HL-60 (cell line): ENCODE measurements around the gene EXOC2.

Source experiments
- DNase-seq, 2 experiments: peaks; one replicate each; pipeline ENCODE4 v3.0.0-alpha.2; 2010 to 2020; ENCODE audit warnings: low read depth in 1 of 2, low spot score in 1 of 2
- H3K27ac ChIP-seq: fragments of 250-450 bp; sonication (Bioruptor Pico); replicated peaks from 2 replicates; pipeline ENCODE4 v1.5.1; 2020; ENCODE audit warnings: mild to moderate bottlenecking, moderate library complexity
- H3K27me3 ChIP-seq: fragments of 250-450 bp; sonication (Bioruptor Pico); 2 replicates; pipeline ENCODE4 v1.5.1; 2021; ENCODE audit warnings: mild to moderate bottlenecking, moderate library complexity; ENCODE audit not compliant: insufficient read depth, poor library complexity, severe bottlenecking
- H3K4me3 ChIP-seq: replicated peaks from 2 replicates; pipeline ENCODE4 v1.5.1; 2011; ENCODE audit warnings: mild to moderate bottlenecking, control low read depth, low read length; ENCODE audit not compliant: insufficient read depth
- GABPA ChIP-seq: IDR thresholded peaks from 2 replicates; pipeline ENCODE4 v1.6.1; 2012; ENCODE audit warnings: low read depth
- POLR2AphosphoS5 ChIP-seq: IDR thresholded peaks from 2 replicates; pipeline ENCODE4 v1.6.1; 2012; ENCODE audit warnings: low read depth
- SPI1 ChIP-seq: IDR thresholded peaks from 2 replicates; pipeline ENCODE4 v1.6.1; 2012; ENCODE audit warnings: low read depth, mild to moderate bottlenecking, borderline replicate concordance
- TF ChIP-seq, protein P1 (sequence below): IDR thresholded peaks from 2 replicates; pipeline ENCODE4 v1.6.1; 2012; ENCODE audit warnings: low read depth; ENCODE audit not compliant: insufficient replicate concordance
- TF ChIP-seq, protein P2 (sequence below): IDR thresholded peaks from one replicate; pipeline ENCODE4 v1.5.1; 2011; ENCODE audit warnings: low read length, control low read depth, inconsistent platforms; ENCODE audit not compliant: insufficient read depth

The EXOC2 gene

DNA sequence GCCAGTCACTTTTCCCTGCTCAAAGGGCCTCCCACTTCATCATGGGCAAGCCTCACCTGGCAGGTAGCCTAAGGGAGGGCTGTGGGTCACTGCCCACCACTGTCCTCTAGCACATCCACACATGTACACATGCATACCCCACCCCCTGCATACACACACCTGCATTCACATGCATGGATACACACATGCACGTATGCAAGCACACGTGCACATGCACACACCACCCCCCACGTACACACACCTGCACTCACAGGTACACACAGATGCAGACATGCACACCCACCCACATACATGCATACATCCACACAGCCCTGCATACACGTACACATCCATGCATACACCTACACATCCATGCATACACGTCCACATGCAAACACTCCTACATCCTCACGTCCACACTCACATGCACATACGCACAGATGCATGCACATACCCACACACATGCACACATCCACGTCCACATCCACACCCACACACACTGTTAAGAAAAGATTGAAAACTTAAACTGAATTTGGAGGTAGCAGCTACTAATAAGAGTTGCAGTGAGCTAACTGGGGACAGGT, 14.0 kb upstream of the EXOC2 start:
- H3K4me3 ChIP-seq: no peak overlapping the region
- no peak for TF ChIP-seq SPI1
- TF ChIP-seq, protein P1, sequence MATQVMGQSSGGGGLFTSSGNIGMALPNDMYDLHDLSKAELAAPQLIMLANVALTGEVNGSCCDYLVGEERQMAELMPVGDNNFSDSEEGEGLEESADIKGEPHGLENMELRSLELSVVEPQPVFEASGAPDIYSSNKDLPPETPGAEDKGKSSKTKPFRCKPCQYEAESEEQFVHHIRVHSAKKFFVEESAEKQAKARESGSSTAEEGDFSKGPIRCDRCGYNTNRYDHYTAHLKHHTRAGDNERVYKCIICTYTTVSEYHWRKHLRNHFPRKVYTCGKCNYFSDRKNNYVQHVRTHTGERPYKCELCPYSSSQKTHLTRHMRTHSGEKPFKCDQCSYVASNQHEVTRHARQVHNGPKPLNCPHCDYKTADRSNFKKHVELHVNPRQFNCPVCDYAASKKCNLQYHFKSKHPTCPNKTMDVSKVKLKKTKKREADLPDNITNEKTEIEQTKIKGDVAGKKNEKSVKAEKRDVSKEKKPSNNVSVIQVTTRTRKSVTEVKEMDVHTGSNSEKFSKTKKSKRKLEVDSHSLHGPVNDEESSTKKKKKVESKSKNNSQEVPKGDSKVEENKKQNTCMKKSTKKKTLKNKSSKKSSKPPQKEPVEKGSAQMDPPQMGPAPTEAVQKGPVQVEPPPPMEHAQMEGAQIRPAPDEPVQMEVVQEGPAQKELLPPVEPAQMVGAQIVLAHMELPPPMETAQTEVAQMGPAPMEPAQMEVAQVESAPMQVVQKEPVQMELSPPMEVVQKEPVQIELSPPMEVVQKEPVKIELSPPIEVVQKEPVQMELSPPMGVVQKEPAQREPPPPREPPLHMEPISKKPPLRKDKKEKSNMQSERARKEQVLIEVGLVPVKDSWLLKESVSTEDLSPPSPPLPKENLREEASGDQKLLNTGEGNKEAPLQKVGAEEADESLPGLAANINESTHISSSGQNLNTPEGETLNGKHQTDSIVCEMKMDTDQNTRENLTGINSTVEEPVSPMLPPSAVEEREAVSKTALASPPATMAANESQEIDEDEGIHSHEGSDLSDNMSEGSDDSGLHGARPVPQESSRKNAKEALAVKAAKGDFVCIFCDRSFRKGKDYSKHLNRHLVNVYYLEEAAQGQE: no peak
- no peak for TF ChIP-seq GABPA
- TF ChIP-seq, protein P2, sequence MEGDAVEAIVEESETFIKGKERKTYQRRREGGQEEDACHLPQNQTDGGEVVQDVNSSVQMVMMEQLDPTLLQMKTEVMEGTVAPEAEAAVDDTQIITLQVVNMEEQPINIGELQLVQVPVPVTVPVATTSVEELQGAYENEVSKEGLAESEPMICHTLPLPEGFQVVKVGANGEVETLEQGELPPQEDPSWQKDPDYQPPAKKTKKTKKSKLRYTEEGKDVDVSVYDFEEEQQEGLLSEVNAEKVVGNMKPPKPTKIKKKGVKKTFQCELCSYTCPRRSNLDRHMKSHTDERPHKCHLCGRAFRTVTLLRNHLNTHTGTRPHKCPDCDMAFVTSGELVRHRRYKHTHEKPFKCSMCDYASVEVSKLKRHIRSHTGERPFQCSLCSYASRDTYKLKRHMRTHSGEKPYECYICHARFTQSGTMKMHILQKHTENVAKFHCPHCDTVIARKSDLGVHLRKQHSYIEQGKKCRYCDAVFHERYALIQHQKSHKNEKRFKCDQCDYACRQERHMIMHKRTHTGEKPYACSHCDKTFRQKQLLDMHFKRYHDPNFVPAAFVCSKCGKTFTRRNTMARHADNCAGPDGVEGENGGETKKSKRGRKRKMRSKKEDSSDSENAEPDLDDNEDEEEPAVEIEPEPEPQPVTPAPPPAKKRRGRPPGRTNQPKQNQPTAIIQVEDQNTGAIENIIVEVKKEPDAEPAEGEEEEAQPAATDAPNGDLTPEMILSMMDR: no peak
- no peak for TF ChIP-seq POLR2AphosphoS5
- no peak overlapping the region for H3K27ac ChIP-seq
- peaks cover 23% of the 10 kb centered on the region for H3K27me3 ChIP-seq
- DNase-seq: no peak

DNA sequence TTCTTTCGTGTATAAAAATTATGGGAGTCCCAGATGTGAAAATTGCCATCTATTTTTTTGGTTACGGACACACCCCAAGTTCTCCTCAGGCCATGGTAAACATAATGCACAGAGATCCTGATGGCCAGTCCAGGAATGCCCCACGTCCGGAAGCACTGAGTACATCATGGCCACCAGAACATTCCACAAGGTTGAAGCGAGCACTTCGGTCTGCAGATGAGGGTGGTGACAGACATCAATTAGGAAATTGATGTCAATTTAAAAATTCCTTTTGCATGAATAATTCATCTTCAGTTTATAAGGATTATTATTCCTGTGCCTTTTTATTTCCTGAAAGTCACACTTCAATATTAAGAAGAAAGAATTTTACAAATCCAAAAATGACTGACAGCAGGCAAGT, 13.2 kb upstream of the EXOC2 start:
- peaks cover 23% of the 10 kb centered on the region for H3K27me3 ChIP-seq
- TF ChIP-seq SPI1: no peak
- TF ChIP-seq, protein P2: no peak
- TF ChIP-seq, protein P1: no peak

DNA sequence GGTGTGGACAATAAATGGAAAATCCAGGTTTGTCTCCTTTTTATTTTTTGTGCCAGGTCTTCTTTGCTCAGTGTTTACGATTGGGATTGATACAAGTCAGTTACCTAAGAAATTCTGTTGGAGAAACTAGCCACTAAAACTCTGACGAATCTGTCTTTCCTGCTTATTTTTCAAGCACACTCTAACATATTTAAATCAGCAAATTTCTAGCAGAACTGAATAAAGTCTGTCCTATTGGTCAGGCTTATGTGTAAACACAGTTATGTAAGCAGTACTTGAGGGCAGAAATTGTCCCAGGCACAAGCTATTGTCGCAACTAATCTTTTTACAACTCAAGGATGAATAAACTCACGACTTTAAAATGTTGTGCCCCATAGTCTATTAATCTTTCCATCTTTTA, 12.1 kb upstream of the EXOC2 start:
- H3K4me3 ChIP-seq: no peak overlapping the region
- DNase-seq: no peak
- H3K27ac ChIP-seq: no peak overlapping the region
- H3K27me3 ChIP-seq: peaks cover 23% of the 10 kb centered on the region
- TF ChIP-seq, protein P2: no peak
- no peak for TF ChIP-seq GABPA
- TF ChIP-seq, protein P1: no peak
- TF ChIP-seq SPI1: no peak
- no peak for TF ChIP-seq POLR2AphosphoS5

More for the DNA sequence above, 13.2 kb upstream of the EXOC2 start:
- Histone ChIP-seq H3K4me3 (no peak overlapping the region), H3K27ac (no peak overlapping the region)
- no peak for DNase-seq
